Measurements from ENCODE around the gene TCOF1.

TCOF1 gene

DNA sequence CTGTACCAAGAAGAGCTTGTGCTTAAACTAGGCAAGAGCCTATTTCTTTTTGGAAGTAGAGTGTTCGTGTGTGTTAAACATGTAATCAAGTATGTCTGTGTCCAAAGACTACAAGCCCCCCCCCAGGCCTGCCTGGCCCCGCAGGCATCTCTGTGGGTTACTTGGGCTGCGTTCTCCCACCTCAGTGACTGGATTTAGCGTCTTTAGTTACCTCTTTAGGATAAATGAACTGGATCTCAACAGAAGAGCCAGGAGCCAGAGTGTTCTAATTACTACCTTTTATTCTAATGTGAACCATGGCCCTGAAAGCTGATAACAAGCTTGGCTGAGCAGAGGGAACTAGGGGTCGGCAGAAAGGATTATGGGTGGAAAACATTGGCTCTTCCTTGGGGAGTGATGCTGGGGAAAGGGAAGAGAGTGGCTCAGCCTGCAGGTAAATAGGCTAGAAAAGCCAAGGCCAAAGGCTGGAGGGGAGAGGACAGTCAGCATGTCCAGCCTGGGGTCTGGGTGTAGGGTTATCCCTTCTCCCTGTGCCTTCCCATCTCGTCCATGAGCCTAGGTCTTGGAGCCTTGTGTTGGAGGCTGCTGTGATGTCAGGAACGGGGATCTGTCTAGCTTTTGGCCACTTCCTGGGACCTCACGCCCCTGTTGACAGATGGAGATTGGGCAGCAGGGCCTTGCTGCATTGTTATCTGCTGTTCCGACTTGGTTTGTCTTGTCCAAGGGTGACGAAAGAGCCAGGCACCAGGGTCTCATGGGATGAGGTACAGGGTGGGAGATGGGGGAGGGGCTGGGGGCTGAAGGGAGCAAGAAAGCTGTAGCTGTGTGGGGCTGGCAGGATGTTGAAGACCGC, 44.1 kb downstream of the TCOF1 start:
- no peak for ATAC-seq
- TF ChIP-seq OSR1 (CRISPR knock-in tag; IDR thresholded peaks at IDR 0.05) (no peak), ZFP30 (CRISPR knock-in tag; IDR thresholded peaks at IDR 0.05) (no peak), BACH2 (CRISPR knock-in tag; IDR thresholded peaks at IDR 0.05; ENCODE audit: borderline replicate concordance) (no peak), SNAI2 (CRISPR knock-in tag; IDR thresholded peaks at IDR 0.05) (no peak), ZNF70 (CRISPR knock-in tag; IDR thresholded peaks at IDR 0.05) (no peak), GLIS3 (CRISPR knock-in tag; IDR thresholded peaks at IDR 0.05) (no peak)

DNA sequence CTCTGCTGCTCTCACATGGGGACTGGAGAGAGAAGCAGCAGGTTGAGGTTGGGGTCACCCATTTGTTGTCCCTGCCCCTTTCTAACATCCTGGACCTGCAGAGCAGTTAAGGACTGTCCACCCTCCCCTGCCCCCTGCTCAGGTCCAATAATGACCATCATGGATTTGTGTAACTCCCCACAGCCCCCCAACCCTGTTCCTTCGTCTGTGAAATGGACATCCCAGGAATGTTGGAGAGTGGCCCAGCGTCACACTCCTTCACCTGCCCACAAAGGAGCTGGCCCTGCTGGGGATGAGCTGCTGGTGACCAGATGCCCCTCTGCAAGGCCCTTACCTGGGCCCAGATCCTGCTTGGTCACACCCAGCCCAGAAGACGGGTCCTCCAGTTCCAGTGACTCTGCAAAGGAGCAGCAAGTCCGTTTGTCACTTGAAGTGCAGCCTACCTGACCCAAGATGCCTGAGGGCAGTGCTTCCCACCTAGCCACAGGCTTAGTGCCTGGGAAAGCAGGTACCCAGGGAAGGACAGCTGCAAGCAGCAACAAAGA, 44.8 kb downstream of the TCOF1 start:
- no peak for ATAC-seq

More for the DNA sequence above, 44.8 kb downstream of the TCOF1 start:
- no peak for TF ChIP-seq CREB5 (CRISPR knock-in tag; IDR thresholded peaks at IDR 0.05; ENCODE audit: low read depth)
- no peak for TF ChIP-seq CSDC2 (CRISPR knock-in tag; IDR thresholded peaks at IDR 0.05)
- TF ChIP-seq, protein P1, sequence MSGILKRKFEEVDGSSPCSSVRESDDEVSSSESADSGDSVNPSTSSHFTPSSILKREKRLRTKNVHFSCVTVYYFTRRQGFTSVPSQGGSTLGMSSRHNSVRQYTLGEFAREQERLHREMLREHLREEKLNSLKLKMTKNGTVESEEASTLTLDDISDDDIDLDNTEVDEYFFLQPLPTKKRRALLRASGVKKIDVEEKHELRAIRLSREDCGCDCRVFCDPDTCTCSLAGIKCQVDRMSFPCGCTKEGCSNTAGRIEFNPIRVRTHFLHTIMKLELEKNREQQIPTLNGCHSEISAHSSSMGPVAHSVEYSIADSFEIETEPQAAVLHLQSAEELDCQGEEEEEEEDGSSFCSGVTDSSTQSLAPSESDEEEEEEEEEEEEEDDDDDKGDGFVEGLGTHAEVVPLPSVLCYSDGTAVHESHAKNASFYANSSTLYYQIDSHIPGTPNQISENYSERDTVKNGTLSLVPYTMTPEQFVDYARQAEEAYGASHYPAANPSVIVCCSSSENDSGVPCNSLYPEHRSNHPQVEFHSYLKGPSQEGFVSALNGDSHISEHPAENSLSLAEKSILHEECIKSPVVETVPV (CRISPR knock-in tag; IDR thresholded peaks at IDR 0.05) = no peak
- no peak for TF ChIP-seq POU6F1 (CRISPR knock-in tag; IDR thresholded peaks at IDR 0.05; ENCODE audit: borderline replicate concordance, low read depth)
- TF ChIP-seq SNAI2 (CRISPR knock-in tag; IDR thresholded peaks at IDR 0.05) = no peak
- no peak for TF ChIP-seq ZNF8 (CRISPR knock-in tag; IDR thresholded peaks at IDR 0.05)
- no peak for TF ChIP-seq ZC3H10 (CRISPR knock-in tag; IDR thresholded peaks at IDR 0.05)
- TF ChIP-seq GLIS3 (CRISPR knock-in tag; IDR thresholded peaks at IDR 0.05) = no peak
- no peak for TF ChIP-seq ZFP30 (CRISPR knock-in tag; IDR thresholded peaks at IDR 0.05)
- TF ChIP-seq ESRRG (CRISPR knock-in tag; IDR thresholded peaks at IDR 0.05) = no peak
- TF ChIP-seq TSHZ2 (CRISPR knock-in tag; IDR thresholded peaks at IDR 0.05) = no peak
- no peak for TF ChIP-seq OSR1 (CRISPR knock-in tag; IDR thresholded peaks at IDR 0.05)
- no peak for TF ChIP-seq RARB (CRISPR knock-in tag; IDR thresholded peaks at IDR 0.05)
- TF ChIP-seq TOX (CRISPR knock-in tag; IDR thresholded peaks at IDR 0.05; ENCODE audit: borderline replicate concordance) = no peak
- TF ChIP-seq PATZ1 (CRISPR knock-in tag; IDR thresholded peaks at IDR 0.05; ENCODE audit: borderline replicate concordance) = no peak
- no peak for TF ChIP-seq TCF4 (CRISPR knock-in tag; IDR thresholded peaks at IDR 0.05; ENCODE audit: borderline replicate concordance)
- TF ChIP-seq ARNTL (CRISPR knock-in tag; IDR thresholded peaks at IDR 0.05; ENCODE audit: borderline replicate concordance, low read depth) = no peak
- no peak for TF ChIP-seq ZNF70 (CRISPR knock-in tag; IDR thresholded peaks at IDR 0.05)
